Ramos (cell line): ENCODE data around the gene SYT9.

Experiments used
- in situ Hi-C: fragments of 300-500 bp; cut with MboI; formaldehyde crosslinking; loops from one replicate; pipeline ENCODE4 v1.14.3; 2022; ENCODE audit warnings: low sequenced_read_pairs; ENCODE audit not compliant: unreplicated experiment

Gene SYT9

DNA sequence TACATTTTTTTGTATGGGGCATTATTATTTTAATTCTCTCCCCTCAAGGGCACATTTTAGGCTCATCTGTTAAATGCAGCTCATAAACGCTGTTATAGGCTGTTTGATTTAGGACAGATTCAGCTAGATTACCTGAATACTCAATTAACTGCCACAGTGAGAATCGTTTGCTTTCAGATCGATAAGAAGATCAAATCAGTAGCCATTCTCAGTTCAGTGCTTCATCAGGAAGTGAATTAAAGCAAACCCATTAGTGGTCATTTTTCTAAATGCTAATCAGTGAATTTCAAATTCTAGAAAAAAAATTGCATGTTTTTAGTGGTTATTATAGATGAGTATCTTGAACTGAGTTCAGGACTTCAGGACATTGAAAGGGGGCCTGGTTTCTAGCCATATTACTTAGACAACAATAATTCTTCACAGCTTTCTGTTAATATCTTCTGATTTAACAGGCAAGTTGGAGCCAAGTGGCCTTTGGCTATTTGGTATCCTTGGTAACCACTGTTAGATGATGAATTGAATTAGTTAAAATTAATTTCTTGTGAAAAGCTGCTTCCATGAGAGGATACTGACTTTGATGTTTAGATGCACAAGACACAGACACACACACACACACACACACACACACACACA lies 18.6 kb downstream of the SYT9 start:
- in situ Hi-C loops, result no loop called here

DNA sequence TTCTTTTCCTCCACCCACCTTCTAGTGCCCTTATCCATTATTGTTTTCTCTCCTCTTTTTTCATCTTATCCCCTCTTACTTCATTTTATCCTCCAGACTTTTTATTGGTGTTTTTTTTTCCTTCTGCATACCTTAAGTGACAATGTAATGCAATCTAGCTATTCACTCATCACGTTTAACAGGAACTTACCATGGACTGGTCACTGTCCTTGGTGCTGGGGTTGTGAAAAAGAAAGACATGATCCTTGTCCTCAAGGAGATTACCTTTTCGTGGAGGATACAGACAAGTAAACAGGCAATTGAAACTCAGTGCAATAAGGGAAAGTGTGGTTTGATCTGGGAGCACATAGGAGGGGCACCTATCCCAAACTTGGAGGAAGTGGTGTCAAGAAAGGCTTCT lies 20.7 kb downstream of the SYT9 start:
- in situ Hi-C loops, result no loop called here

DNA sequence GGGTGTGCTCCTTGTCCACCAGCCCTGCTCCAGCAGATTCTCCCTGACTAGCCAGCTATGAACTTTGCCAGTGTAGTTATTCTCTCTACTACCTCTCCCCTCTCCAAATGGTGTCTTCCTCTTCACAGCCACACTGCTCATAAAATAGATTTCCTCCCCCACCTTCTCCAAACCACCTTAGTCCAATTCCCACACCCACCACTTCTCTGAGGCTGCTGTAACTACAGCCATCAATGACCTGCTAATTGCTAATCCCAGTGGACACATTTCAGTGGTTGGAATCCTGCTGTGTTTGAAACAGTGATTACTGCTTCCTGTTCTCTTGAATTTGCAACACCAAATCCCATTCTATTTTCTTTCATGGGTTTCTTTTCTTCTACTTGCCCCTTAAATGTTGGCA lies 23.4 kb downstream of the SYT9 start:
- in situ Hi-C loops, result no loop called here

DNA sequence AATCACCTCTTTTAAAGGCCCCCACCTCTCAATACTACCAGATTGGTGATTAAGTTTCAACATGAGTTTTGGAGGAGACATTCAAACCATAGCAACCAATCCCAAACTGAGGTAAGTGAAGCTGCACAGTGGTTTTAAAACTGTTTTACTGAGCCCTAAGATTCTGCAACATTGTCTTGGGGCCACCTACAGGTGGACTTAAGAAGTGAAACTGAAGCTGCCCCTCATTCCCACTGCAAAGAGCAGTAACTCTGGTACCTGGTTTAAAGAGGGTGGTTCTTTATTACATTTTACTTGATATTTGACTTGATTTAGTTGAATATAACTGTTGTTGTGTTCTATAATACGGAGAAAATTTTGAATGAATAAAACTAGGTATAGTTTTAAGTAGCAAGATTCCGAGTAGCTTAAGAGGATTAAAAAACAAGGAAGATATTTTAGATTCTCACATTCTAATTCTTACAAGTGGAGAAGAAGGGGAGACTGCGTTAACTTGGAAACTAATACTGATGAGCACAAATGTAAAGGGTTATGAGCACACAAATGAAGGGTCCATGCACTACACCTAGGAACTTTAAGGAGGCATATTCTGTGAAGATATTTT lies 26.7 kb downstream of the SYT9 start:
- in situ Hi-C loops, result no loop called here

DNA sequence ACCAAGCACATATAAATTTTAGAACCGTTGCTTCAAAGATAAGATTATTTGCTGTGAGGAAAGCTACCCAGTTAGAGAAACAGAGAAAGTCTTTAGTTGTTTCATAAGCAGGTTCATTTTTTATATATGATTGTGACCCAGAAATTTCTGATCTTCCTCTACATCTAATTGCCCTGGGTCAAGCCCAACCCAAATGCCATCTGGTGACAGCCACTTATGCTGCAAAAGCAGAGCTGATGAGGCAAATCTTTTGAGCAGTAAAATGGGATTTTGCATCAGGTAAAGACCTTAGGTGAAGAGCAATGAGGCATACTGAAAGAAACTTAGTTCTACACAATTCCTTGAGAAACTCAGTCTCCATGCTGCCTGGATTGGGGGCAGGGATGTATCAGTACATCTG lies 28.0 kb downstream of the SYT9 start:
- in situ Hi-C loops, result no loop called here

DNA sequence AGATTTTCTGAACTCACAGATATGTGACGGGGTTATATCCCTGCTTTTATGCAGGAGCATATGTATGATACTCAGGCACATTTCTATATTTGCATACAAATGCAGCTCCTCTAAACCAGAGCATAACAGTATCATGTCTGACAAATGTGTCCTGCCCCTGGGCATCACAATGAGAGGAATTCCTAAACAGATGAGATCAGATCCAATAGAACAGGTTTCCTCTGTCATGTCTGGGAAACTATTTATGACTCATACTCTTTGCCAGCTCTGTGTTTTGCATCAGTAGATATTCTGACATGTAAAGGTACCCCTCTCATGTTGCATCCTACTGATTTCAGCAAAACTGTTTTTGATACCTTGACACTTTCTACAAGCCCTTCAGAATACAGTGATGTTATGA lies 29.4 kb downstream of the SYT9 start:
- in situ Hi-C loops, result no loop called here

DNA sequence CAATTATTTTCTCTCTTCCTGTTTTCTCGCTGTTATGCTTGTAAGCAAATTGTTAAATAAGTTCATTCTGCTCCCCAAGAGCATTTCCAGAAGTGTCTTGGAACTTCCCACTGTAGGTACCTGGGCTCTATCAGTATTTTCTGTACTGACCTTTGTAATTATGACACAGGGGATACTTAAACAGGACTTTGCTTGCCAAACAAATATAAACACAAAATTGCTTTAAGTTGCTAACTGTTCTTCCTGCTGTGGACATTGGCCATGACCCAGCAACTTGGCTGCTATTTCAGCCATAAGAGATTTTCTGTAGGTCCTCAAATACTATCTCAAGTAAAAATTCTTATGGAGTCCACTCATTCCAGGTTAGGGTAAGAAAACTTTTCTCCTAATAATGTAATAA lies 30.1 kb downstream of the SYT9 start:
- in situ Hi-C loops, result no loop called here

DNA sequence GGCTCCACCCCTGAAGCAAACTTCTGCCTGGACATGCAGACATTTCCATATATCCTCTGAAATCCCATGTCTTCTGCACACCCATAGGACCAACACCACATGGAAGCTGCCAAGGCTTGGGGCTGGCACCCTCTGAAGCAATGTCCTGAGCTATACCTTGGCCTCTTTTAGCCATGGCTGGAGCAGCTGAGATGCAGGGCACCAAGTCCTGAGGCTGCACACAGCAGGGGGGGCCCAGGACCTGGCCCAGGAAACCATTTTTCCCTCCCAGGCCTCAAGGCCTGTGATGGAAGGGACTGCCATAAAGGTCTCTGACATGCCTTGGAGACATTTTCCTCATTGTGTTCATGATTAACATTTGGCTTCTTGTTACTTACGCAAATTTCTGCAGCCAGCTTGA lies 34.5 kb downstream of the SYT9 start:
- in situ Hi-C loops, result no loop called here

DNA sequence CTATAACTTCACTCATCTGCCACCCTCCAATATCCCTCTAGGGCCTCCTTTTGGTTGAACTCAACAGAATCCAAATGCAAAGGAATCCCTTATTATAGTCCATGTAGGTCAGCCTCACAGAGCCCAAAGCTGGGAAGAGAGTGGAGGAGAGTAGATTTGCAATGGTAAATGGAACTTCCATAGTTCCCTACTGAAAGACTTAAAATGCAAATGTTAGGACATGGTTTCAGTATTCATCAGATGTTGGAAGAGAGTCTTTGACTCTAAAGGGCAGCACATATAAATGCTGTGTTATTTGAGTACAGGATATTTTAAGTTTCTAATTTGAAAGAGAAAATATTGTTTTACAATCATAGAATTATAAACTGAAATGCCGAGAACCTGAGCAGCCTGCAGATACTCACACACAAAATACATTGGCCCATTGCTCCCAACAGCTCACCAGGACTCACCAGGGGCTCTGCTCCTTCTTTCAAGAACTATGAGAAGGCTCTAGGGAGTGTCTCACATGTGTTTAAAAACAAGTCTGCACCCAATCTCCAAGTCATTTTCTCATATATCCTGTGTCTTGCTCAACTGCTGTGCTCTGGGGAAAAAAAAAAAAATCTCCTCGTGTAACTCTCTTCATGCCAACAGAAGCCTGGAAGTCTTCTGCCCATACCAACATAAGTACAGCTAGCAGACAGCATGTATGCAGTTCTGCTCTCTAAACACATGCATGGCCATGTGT lies 39.6 kb downstream of the SYT9 start:
- in situ Hi-C loops, result no loop called here

DNA sequence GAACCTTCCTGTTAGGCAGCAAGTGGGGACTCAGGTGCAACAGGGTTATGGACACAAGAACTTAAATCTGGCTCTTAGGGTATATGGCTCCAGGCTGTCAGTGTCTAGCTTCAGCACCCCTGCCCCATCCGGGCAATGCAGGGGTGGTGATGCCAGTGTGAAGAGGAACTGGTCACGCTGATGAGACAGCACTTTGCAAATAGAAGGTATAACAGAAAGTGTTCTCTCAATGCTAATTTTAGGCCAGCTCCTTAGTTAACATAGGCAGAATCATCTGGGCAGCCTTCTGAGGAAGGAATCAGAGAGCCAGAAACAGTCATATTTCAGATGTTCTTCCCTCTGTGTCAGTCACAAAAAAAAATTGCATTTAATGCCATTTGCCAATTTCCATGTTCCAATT lies 41.2 kb downstream of the SYT9 start:
- in situ Hi-C loops, result no loop called here

DNA sequence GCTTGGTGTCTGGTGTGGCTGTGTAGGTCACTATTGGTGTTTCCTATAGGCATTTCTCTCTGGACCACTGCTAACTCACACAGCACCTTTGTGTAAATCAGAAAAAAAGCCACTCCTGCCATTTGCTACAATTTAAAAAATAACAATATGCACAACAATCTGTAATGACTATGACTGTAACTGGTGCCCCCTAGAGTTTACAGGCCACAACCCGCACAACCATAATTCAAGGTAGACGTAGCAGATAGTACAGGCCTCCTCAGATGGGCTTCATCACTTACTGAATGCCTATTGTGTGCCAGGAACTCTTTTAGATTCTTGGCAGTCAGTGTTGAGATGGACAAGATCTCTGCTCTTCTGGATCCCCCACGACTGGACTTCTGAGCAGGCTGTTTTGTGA lies 47.7 kb downstream of the SYT9 start:
- in situ Hi-C loops, result no loop called here

DNA sequence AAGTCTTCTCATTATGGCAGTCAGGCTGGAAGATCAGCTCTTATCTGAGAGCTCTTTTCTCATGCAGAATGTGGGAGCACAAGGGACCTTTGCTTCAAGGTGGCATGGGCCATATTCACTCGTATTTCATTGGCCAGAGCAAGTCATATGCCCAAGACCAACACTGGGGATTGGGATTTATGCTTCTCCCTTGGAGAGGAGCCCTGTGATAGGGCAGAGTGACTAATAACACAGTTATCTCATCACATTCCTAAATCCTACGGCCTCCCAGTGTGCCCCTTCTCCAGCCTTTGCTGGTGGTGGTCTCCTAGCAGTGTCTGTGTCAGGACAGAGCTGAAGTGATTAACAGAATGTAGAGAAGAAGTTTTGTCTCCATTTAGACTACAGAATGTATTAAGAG lies 48.6 kb downstream of the SYT9 start:
- in situ Hi-C loops, result no loop called here

DNA sequence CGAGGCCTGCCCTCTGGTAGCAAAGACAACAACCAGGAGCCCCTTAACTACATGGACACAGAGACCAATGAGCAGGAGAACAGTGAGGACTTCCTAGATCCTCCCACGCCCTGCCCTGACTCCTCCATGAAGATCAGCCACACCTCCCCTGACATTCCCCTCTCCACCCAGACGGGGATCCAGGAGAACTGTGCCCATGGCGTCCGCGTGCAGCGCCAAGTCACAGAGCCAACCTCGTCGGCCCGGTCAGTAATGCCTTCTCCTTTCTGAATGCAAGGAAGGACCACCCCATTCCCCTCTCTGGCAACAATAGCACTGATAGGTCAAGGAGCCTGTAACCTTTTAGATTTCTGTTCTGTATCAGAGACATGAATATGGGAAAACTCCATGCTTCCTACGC lies 51.4 kb downstream of the SYT9 start:
- in situ Hi-C loops, result no loop called here

DNA sequence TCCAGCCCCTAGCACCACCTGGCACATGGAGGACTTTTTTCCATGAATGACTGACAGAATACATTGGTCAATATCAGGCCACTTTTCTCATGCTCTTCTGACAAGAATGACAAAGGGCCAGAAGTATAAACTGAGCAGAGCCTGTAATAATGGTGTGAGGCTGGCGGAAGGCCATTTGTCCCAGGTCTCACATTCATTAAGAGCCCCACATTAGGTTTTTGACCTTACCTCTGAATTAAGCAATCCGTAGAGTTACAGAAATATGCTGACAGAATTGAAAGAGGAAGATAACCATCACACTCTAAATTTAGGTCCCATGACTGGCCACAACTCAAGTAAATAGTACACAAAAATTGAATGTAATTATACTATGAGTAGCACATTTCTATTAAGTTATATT lies 55.2 kb downstream of the SYT9 start:
- in situ Hi-C loops, result no loop called here

DNA sequence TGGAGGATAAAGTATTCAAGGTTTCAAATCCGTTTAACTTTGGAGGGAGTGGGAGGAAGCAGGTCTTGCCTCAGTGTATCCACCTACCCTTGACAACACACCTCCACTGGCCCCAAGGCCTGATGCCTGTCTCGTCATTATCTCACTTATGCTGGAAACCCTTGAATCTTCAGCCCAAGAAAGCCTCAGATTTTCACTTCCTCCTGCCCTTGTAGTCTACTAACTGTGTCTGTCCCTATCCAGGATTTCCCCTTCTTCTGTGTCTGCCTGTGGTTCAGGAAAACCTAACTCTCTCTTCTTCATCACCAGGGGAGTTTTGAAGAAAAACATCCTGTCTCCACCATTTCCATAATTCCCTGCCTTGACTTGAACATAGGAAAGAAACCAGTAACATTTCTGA lies 56.1 kb downstream of the SYT9 start:
- in situ Hi-C loops, result no loop called here

DNA sequence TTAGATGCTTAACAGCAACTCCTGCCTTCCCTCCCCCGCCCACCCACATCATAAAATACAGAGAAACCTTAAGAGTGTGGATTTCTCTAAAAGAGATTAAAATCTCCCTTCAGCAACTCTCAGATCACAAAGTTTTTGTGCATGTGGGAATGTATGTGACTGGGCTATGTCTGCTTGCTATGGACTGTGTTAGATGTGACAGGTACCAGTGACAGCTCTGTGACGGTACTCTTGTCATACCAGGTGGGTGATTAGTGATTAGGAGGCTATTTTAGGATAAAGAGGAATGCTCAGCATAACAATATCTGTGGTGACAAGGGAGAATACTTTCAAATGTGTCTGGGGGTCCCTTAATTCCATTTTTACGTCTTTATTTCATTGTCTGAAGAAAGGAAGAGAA lies 60.2 kb downstream of the SYT9 start:
- in situ Hi-C loops, result no loop called here

DNA sequence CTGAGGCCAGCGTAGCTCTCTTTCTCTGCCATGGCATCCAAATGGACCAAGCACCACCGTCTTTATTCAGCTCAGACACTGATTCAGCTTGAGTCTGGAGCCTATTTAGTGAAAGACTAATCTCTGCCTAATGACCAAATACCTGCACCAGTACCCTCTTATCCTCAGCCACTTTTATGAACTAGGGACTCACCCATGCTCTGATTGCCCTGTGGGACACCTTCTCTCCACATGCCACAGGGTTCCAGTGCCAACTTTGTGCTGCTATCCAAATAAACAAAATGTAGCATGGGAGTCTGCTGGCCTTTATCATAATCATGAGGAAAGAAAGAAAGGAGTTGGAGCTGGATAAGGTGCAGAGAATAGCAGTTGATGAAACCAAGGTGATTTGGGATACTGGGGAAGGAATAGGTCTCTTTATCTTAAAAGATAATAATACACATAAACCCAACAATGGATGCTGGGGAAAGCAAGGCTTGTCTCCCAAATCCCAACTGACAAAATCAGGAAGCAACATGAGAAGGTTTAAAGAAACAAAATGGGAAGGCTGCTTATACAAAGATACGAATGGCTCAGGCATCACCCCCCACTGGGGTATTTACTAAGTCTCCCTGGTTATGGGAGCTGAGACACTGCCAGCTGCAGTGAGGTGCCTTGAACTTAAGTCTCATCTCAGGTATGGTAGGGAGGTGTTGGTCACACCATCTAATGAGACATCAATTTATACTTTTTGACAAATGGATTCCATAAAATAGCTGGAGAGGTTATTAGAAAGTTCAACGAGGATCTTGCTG lies 63.3 kb downstream of the SYT9 start:
- in situ Hi-C loops, result no loop called here

DNA sequence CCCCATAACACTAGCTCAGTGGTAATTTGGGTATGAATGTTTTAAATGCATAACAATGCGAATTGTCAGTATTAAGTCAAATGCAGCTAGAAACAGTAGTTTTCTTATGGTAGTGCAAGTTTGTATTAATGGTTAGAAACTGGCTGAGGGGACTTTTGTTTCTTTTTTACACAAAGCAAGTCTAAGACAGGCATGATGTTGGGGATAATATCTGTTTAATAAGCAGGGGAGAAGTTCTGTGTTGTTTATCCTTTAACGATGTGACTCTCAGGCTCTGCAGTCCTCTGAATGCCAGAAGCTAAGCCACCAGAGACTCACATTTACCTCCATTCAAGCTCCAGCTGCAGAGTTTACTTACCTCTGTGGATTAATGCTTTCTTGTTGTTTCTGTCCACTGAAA lies 67.8 kb downstream of the SYT9 start:
- in situ Hi-C loops, result no loop called here

DNA sequence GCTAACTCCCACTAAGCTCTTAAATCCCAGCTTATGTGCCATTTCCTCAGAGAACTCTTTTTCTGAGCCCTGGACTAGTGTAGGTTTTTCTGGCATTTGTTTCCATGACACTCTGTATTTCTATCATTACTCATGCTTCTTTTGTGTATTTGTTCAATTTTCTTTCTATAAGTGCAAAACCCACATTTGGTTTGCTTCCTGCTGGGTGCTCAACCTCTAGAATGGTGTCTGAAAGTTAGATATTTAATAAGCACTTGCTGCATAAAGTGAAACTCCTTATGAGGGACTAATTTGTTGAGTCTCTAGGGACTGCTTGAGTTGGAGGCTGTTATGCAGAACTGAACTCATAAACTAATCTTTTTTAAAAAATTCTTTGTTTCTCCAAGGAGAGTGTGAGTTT lies 68.6 kb downstream of the SYT9 start:
- in situ Hi-C loops, result no loop called here

DNA sequence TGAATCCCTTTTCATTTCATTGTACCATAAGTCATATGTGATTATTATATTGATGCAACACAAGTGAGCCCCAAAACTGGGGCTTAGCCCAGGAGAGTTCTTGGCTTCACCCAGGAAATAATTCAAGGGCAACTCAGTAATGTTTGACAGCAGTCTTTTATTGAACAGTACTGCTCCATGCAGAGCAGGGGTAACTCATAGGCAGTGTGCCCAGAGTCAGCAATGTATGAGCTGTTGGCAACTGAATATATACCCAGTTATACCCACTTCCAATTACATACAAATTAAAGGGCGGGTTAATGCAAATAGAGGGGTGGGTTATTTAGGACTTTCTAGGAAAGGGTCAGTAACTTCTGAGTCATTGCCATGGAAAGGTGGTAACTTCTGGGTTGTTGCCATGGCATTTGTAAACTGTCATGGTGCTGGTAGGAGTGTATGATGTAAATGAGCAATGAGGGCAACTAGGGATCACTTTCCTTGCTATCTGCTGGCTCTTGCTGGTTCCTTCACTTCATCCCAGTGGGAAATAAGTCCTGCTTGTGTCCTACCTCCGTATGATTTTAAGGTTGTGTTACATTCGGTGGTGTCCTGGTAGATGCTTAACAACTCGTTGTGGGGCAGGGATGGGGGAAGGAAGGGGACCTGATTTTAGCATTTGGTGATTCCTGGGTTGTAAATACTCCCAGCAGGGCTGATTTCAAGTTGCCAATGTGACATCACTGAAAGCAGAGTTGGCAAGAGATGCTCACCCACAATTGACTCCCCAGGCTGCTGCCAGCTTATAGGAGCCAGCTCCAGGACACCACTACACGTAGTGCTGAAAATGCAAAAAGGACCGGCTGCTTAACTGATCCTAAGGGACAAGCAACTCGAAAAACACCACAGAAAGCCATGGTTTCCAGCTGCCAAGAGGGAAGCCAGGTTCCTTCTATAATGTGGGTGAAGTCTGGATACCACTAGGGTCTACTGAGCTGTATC lies 70.1 kb downstream of the SYT9 start:
- in situ Hi-C loops, result no loop called here
